Parathyroid adenoma (tissue), 2 donors: ENCODE measurements around the gene MCM8.

Experiments
- H2AFZ ChIP-seq: fragments of 300-600 bp; sonication (generic); one replicate; pipeline ENCODE4 v1.7.0; 2017; ENCODE audit warnings: antibody characterized with exemption, mild to moderate bottlenecking
- H3K27ac ChIP-seq: fragments of 300-600 bp; sonication (generic); one replicate; pipeline ENCODE4 v1.7.0; 2017
- H3K27me3 ChIP-seq: fragments of 300-600 bp; sonication (generic); one replicate; pipeline ENCODE4 v1.7.0; 2017; ENCODE audit warnings: low read length; ENCODE audit not compliant: control insufficient read depth, insufficient read depth
- H3K36me3 ChIP-seq: fragments of 300-600 bp; sonication (generic); one replicate; pipeline ENCODE4 v1.7.0; 2017; ENCODE audit warnings: low read length; ENCODE audit not compliant: control insufficient read depth, insufficient read depth
- H3K4me1 ChIP-seq: fragments of 300-600 bp; sonication (generic); one replicate; pipeline ENCODE4 v1.7.0; 2017; ENCODE audit warnings: control low read depth
- H3K4me2 ChIP-seq: fragments of 300-600 bp; sonication (generic); one replicate; pipeline ENCODE4 v1.7.0; 2017; ENCODE audit warnings: low read length
- H3K4me3 ChIP-seq: fragments of 300-600 bp; sonication (generic); one replicate; pipeline ENCODE4 v1.7.0; 2017; ENCODE audit warnings: low read depth, low read length
- H3K79me2 ChIP-seq: fragments of 300-600 bp; sonication (generic); one replicate; pipeline ENCODE4 v1.7.0; 2017; ENCODE audit warnings: control low read depth
- H3K9ac ChIP-seq: fragments of 300-600 bp; sonication (generic); one replicate; pipeline ENCODE4 v1.7.0; 2017; ENCODE audit warnings: mild to moderate bottlenecking
- H3K9me3 ChIP-seq: fragments of 300-600 bp; sonication (generic); one replicate; pipeline ENCODE4 v1.7.0; 2017; ENCODE audit warnings: low read length; ENCODE audit not compliant: control insufficient read depth
- CTCF ChIP-seq: fragments of 300-600 bp; sonication (generic); IDR thresholded peaks from one replicate; pipeline ENCODE4 v1.7.0; 2017; ENCODE audit warnings: antibody characterized with exemption, mild to moderate bottlenecking
- donor health status: primary hyperparathyroidism.

The MCM8 gene

DNA sequence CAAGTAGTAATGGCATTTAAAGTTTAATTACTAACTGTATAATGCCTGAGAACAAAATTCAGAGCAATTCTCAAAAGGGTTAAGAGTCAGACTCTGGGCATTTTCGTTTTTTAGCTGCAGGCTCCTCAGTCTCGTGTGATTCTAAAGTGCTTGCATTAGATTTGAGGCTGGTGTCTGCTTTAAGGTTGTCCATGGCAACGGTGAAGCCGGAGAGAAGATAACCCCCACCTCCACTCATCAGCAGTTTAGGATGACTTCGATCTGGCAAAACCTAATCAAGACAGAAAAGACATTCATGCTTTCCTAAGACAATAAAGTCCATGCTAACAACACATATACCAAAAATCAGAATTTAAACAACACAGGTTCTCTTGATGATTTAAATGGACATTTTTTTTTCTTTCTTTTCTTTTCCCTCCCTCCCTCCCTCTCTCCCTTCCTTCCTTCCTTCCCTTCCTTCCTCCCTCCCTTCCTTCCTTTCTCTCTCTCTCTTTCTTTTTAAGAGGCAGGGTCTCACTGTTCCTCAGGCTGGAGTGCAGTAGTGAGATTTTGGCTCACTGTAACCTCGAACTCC, 11.9 kb upstream of the MCM8 start:
- no peaks in the 10 kb centered on the region for H3K79me2 ChIP-seq
- no peaks in the 10 kb centered on the region for H3K27me3 ChIP-seq
- no peaks in the 10 kb centered on the region for H3K4me1 ChIP-seq
- H3K9ac ChIP-seq, result no peak overlapping the region
- H3K4me2 ChIP-seq, result no peak overlapping the region
- H3K27ac ChIP-seq, result no peak overlapping the region
- no peaks in the 10 kb centered on the region for H3K36me3 ChIP-seq
- no peak for TF ChIP-seq CTCF
- no peak overlapping the region for H3K4me3 ChIP-seq
- H3K9me3 ChIP-seq, result no peaks in the 10 kb centered on the region
- H2AFZ ChIP-seq, result no peak overlapping the region

- Histone ChIP-seq H3K9ac (no peak overlapping the region), H3K27ac (no peak overlapping the region), H3K4me2 (no peak overlapping the region), H3K79me2 (no peaks in the 10 kb centered on the region), H3K4me1 (no peaks in the 10 kb centered on the region), H3K9me3 (no peaks in the 10 kb centered on the region), H3K4me3 (no peak overlapping the region), H2AFZ (no peak overlapping the region), H3K27me3 (no peaks in the 10 kb centered on the region), H3K36me3 (no peaks in the 10 kb centered on the region)
- TF ChIP-seq CTCF, result no peak
Measured at GRCh38 chr20:5945963-5946362, 4.5 kb upstream of the MCM8 start.

- no peak overlapping the region for H3K4me2 ChIP-seq
- H3K27me3 ChIP-seq, result no peaks in the 10 kb centered on the region
- H3K4me1 ChIP-seq, result peaks cover 2% of the 10 kb centered on the region
- H2AFZ ChIP-seq, result no peak overlapping the region
- no peaks in the 10 kb centered on the region for H3K9me3 ChIP-seq
- H3K36me3 ChIP-seq, result no peaks in the 10 kb centered on the region
- H3K79me2 ChIP-seq, result no peaks in the 10 kb centered on the region
- no peak overlapping the region for H3K9ac ChIP-seq
- no peak for TF ChIP-seq CTCF
- no peak overlapping the region for H3K27ac ChIP-seq
- no peak overlapping the region for H3K4me3 ChIP-seq
Measured at GRCh38 chr20:5947276-5947675, 3.2 kb upstream of the MCM8 start.

- Histone ChIP-seq H3K27me3 (no peaks in the 10 kb centered on the region), H3K9ac (peak overlapping the region; percentile 23), H3K79me2 (no peaks in the 10 kb centered on the region), H3K36me3 (no peaks in the 10 kb centered on the region), H3K4me3 (peak overlapping the region; percentile 64), H3K4me2 (peak overlapping the region; percentile 80), H3K9me3 (no peaks in the 10 kb centered on the region), H3K27ac (peak overlapping the region; percentile 72), H2AFZ (peak overlapping the region; percentile 92), H3K4me1 (peaks cover 2% of the 10 kb centered on the region)
- no peak for TF ChIP-seq CTCF
Measured at GRCh38 chr20:5949943-5950270, 545 bp upstream of the MCM8 start.

DNA sequence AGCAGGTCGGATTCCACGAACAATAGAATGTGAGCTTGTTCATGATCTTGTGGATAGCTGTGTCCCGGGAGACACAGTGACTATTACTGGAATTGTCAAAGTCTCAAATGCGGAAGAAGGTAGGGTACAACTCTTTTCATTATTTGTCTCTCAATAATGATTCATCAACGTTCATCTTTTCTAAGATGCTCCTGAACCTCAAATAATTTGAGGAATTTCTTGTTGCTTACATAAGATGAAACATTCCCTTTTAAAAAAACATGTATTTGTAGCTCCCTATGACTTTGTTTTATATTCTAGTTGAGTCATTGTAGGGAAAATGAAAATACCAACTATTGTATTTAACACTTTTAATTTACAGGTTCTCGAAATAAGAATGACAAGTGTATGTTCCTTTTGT, 17.0 kb downstream of the MCM8 start:
- Histone ChIP-seq H3K27ac (no peak overlapping the region), H3K4me2 (no peak overlapping the region), H3K4me3 (no peak overlapping the region), H3K27me3 (no peaks in the 10 kb centered on the region), H2AFZ (no peak overlapping the region), H3K9me3 (no peaks in the 10 kb centered on the region), H3K9ac (no peak overlapping the region), H3K36me3 (no peaks in the 10 kb centered on the region), H3K79me2 (no peaks in the 10 kb centered on the region), H3K4me1 (no peaks in the 10 kb centered on the region)
- TF ChIP-seq CTCF, result no peak
